HepG2 (cell line): ENCODE data around the gene MPZL3. TPM values are rescaled to one million over a fixed set of nuclear protein-coding genes. Genes with fewer than 3 reads are reported as not detected.
A peak's percentile ranks its signal among the peaks of the same experiment; 100 is the strongest.

ENCODE experiments used
- ATAC-seq: fragments of 200-7000 bp; cut with Tn5 transposase; 3 replicates; pipeline ENCODE4 v1.9.1; 2020; ENCODE audit warnings: mild to moderate bottlenecking, moderate library complexity
- BruUV-seq: library from RNA; stranded (reverse); fragments of 400-500 nt; replicated peaks from 2 replicates; lab custom pipeline; 2021; lab: Mats Ljungman, UMichigan
- CTCF ChIA-PET: fragments of 300-600 bp; formaldehyde crosslinking; extraction: SDS; loops from one replicate; lab custom pipeline; 2021; ENCODE audit warnings: low total read pairs, inconsistent platforms, low intra/inter-chr PET ratio; lab: Yijun Ruan, JAX
- POLR2A ChIA-PET: fragments of 350-600 bp; sonication (Branson Sonifier 250); formaldehyde crosslinking; loops from one replicate; lab custom pipeline; 2020; ENCODE audit warnings: antibody characterized with exemption, inconsistent platforms; lab: Yijun Ruan, JAX
- DNase-seq: peaks from one replicate; pipeline ENCODE4 v3.0.0-alpha.2; 2015; ENCODE audit warnings: low spot score
- FAIRE-seq: peaks from 3 replicates; lab custom pipeline; 2011; peaks lifted over from hg19 to GRCh38; lab: Jason Lieb, UNC
- H2AFZ ChIP-seq: one replicate; pipeline ENCODE4 v1.6.1; 2011; ENCODE audit warnings: low read length, inconsistent platforms
- H3K27ac ChIP-seq: fragments of 300-600 bp; 3 replicates; pipeline ENCODE4 v1.8.0; 2011; ENCODE audit warnings: mixed run types, mild to moderate bottlenecking, mixed read lengths, low read length, inconsistent platforms; ENCODE audit not compliant: insufficient read depth; ENCODE audit errors: extremely low read length
- H3K27me3 ChIP-seq, 2 experiments: fragments of 200-600 bp in 1 of 2; 2 replicates in 1 of 2; 3 replicates in 1 of 2; pipeline versions ENCODE4 v1.6.0 to v1.8.0; 2011; ENCODE audit warnings: low read length in 2 of 2, mild to moderate bottlenecking in 2 of 2, moderate library complexity in 2 of 2, inconsistent platforms in 1 of 2; ENCODE audit not compliant: insufficient read depth in 2 of 2, control insufficient read depth in 1 of 2
- H3K36me3 ChIP-seq, 2 experiments: fragments of 200-600 bp in 1 of 2; replicated peaks in 1 of 2; 2 replicates in 1 of 2; 3 replicates in 1 of 2; pipeline versions ENCODE4 v1.5.1 to v1.8.0; 2011; ENCODE audit warnings: low read length in 2 of 2, inconsistent platforms in 1 of 2; ENCODE audit not compliant: insufficient read depth in 2 of 2, control insufficient read depth in 1 of 2
- H3K4me1 ChIP-seq: 2 replicates; pipeline ENCODE4 v1.5.1; 2012; ENCODE audit warnings: low read length, inconsistent platforms; ENCODE audit not compliant: insufficient read depth
- H3K4me2 ChIP-seq: 2 replicates; pipeline ENCODE4 v1.6.0; 2011; ENCODE audit warnings: low read depth, low read length, inconsistent platforms
- H3K4me3 ChIP-seq, 3 experiments: fragments of 200-600 bp in 1 of 3; sonication (generic), shearing (Covaris generic) in 1 of 3; replicated peaks in 1 of 3; 2 replicates each; pipeline ENCODE4 v1.5.1; 2011 to 2016; ENCODE audit warnings: low read length in 3 of 3, inconsistent platforms in 2 of 3, low read depth in 2 of 3, mild to moderate bottlenecking in 2 of 3, control low read depth in 1 of 3, mixed read lengths in 1 of 3; ENCODE audit not compliant: insufficient read depth in 1 of 3
- H3K79me2 ChIP-seq: one replicate; pipeline ENCODE4 v1.6.1; 2011; ENCODE audit warnings: low read length, inconsistent platforms; ENCODE audit not compliant: insufficient read depth
- H3K9ac ChIP-seq: 2 replicates; pipeline ENCODE4 v1.6.0; 2011; ENCODE audit warnings: mild to moderate bottlenecking, low read depth, low read length, inconsistent platforms; ENCODE audit not compliant: insufficient read depth
- H3K9me3 ChIP-seq: 2 replicates; pipeline ENCODE4 v1.5.1; 2012; ENCODE audit warnings: mild to moderate bottlenecking, low read length
- H4K20me1 ChIP-seq: 2 replicates; pipeline ENCODE4 v1.6.0; 2011; ENCODE audit warnings: inconsistent platforms, mild to moderate bottlenecking, low read length, moderate library complexity; ENCODE audit not compliant: insufficient read depth
- ATF7-NPFF ChIP-seq: sonication (generic); formaldehyde crosslinking; IDR thresholded peaks from 2 replicates; pipeline ENCODE4 v1.8.1; 2023; ENCODE audit warnings: mild to moderate bottlenecking, low read depth, missing genetic modification reagents, moderate library complexity
- CHD2 ChIP-seq: IDR thresholded peaks from 2 replicates; pipeline ENCODE4 v1.6.1; 2011; ENCODE audit warnings: low read depth, low read length, improper control_type of control experiment
- EHMT2 ChIP-seq: fragments of 200-600 bp; sonication (generic); IDR thresholded peaks from 2 replicates; pipeline ENCODE4 v1.7.0; 2017; ENCODE audit warnings: antibody characterized with exemption, low read depth, low read length, borderline replicate concordance
- FOSL1 ChIP-seq: sonication (generic); formaldehyde crosslinking; IDR thresholded peaks from 2 replicates; pipeline ENCODE4 v1.9.0; 2021; ENCODE audit warnings: missing genetic modification reagents, borderline replicate concordance
- GATA4 ChIP-seq: sonication (generic); IDR thresholded peaks from 2 replicates; pipeline ENCODE4 v1.6.1; 2016; ENCODE audit warnings: antibody characterized with exemption, low read depth, borderline replicate concordance
- NFKB2 ChIP-seq: sonication (generic); formaldehyde crosslinking; IDR thresholded peaks from 2 replicates; pipeline ENCODE4 v1.4.0; 2020; ENCODE audit warnings: missing genetic modification reagents, borderline replicate concordance
- RFX5 ChIP-seq: IDR thresholded peaks from 2 replicates; pipeline ENCODE4 v1.6.1; 2011; ENCODE audit warnings: low read depth, low read length, improper control_type of control experiment
- ZBTB21 ChIP-seq: sonication (generic); formaldehyde crosslinking; IDR thresholded peaks from 2 replicates; pipeline ENCODE4 v1.4.0; 2020; ENCODE audit warnings: missing genetic modification reagents
- ZNF501 ChIP-seq: sonication (generic); formaldehyde crosslinking; IDR thresholded peaks from 2 replicates; pipeline ENCODE4 v1.5.1; 2020; ENCODE audit warnings: mild to moderate bottlenecking, moderate library complexity, missing genetic modification reagents
- ZNF510 ChIP-seq: sonication (generic); formaldehyde crosslinking; IDR thresholded peaks from 2 replicates; pipeline ENCODE4 v1.4.0; 2020; ENCODE audit warnings: low read depth, mild to moderate bottlenecking, missing genetic modification reagents
- WGBS: methylation state at CpG from one replicate; pipeline ENCODE4 v1.1.6; 2017; ENCODE audit warnings: low lambda C conversion rate; 5-methylcytosine and 5-hydroxymethylcytosine counted together
- in situ Hi-C: cut with HindIII; loops from 2 replicates; pipeline ENCODE4 v1.10.0; 2017; ENCODE audit warnings: low pct_unique_long_range_greater_than_20kb; ENCODE audit not compliant: extremely low pct_ligation_motif_present
- intact Hi-C: fragments of 100-400 bp; cut with micrococcal nuclease; formaldehyde crosslinking; loops from one replicate; pipeline ENCODE4 v1.10.0; 2022; ENCODE audit not compliant: unreplicated experiment
- polyA plus RNA-seq, 8 experiments: library from polyadenylated mRNA; depleted of rRNA in 3 of 8; stranded (reverse) in 7 of 8; unstranded in 1 of 8; fragments of >200 nt; fragmentation: Illumina TruSeq in 4 of 8; extraction: Trizol in 4 of 8; gene quantifications; 2 replicates each; pipeline versions ENCODE4 v1.2.1 to v1.2.3, GENCODE V29; 2011 to 2016; ENCODE audit warnings: low read depth in 4 of 8, missing spikeins in 1 of 8, mixed read lengths in 1 of 8; ENCODE audit not compliant: insufficient read depth in 1 of 8
- total RNA-seq, 5 experiments: library from RNA; depleted of rRNA; stranded (reverse); fragments of >200 nt; fragmentation: Illumina TruSeq; extraction: Trizol; gene quantifications; 2 replicates each; pipeline ENCODE4 v1.2.3, GENCODE V29; 2016; ENCODE audit warnings: low read depth in 1 of 5
- TF ChIP-seq, protein P1 (sequence below): sonication (generic); formaldehyde crosslinking; IDR thresholded peaks from 2 replicates; pipeline ENCODE4 v1.5.0; 2020; ENCODE audit warnings: mild to moderate bottlenecking, missing genetic modification reagents, borderline replicate concordance
- TF ChIP-seq, protein P2 (sequence below): sonication (generic); formaldehyde crosslinking; IDR thresholded peaks from 2 replicates; pipeline ENCODE4 v1.4.0; 2020; ENCODE audit warnings: missing genetic modification reagents
- TF ChIP-seq, protein P3 (sequence below): sonication (generic); formaldehyde crosslinking; IDR thresholded peaks from 2 replicates; pipeline ENCODE4 v1.5.0; 2020; ENCODE audit warnings: missing genetic modification reagents
- TF ChIP-seq, protein P4 (sequence below): sonication (generic); formaldehyde crosslinking; IDR thresholded peaks from 2 replicates; pipeline ENCODE4 v1.4.0; 2020; ENCODE audit warnings: missing genetic modification reagents

The MPZL3 gene
- total and polyA plus RNA-seq, 2 of the 13 experiments (the other 11 are each of a cell fraction or from before 2014, with no cell fraction given): 5.3 to 9.3 TPM

DNA sequence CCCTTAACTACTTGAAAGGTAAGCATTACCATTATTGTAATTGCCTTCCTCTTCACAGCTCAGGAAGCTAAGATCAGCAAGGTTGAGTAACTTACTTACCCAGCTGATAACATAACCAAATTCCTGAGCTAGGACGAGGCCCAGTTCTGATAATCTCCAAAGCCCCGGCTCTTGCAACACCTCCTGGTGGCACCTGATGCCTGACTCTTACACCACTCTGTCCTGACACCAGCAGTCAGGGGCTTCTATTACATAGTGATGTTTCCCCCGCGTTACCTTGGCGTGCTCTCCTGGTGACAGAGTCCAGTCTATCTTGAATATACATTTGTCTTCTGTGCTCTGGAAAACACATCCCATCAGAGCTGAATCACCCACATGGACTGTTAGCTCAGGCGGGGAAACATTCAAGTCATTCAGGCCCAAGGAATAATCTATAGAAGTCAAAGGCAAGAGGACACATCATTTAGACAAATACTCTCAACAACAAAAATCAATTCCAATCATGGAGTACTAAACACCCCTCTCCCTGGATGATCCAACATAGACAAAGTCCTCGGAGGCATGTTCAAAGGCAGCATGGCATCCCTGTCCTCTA lies 39.9 kb downstream of the MPZL3 start:
- CTCF ChIA-PET: no interaction called here
- intact Hi-C loops (loop anchor here (1.0 kb wide), 3 partner anchors 10 to 40 kb away; partner anchors contain the start of gene MPZL3), in situ Hi-C loops (no loop called here)
- FAIRE-seq (peak; percentile 89), DNase-seq (peak; percentile 99), ATAC-seq (peak; percentile 98)
- WGBS: 0% methylated on average over 7 of the region's 7 CpGs
- Histone ChIP-seq H3K9ac (peak overlapping the region; percentile 65), H3K4me1 (peaks cover 77% of the 10 kb centered on the region), H4K20me1 (no peaks in the 10 kb centered on the region), H2AFZ (no peak overlapping the region), H3K79me2 (no peaks in the 10 kb centered on the region), H3K4me2 (peak overlapping the region; percentile 59), H3K9me3 (no peaks in the 10 kb centered on the region), H3K36me3 (no peaks in the 10 kb centered on the region), H3K4me3 (peak overlapping the region in 1 of 3 experiments; percentile 37; a peak in 1 of 6 replicates), H3K27ac (peak overlapping the region; percentile 95), H3K27me3 (no peaks in the 10 kb centered on the region)
- POLR2A ChIA-PET: interaction anchor here (0.8 to 4.1 kb wide), 11 partner anchors 10 to 856 kb away, joined by 3 to 49 read pairs (median 5); partner anchors contain the start of genes MPZL2, MPZL3 and VPS11
- BruUV-seq: no TSS peak
- TF ChIP-seq, protein P1, sequence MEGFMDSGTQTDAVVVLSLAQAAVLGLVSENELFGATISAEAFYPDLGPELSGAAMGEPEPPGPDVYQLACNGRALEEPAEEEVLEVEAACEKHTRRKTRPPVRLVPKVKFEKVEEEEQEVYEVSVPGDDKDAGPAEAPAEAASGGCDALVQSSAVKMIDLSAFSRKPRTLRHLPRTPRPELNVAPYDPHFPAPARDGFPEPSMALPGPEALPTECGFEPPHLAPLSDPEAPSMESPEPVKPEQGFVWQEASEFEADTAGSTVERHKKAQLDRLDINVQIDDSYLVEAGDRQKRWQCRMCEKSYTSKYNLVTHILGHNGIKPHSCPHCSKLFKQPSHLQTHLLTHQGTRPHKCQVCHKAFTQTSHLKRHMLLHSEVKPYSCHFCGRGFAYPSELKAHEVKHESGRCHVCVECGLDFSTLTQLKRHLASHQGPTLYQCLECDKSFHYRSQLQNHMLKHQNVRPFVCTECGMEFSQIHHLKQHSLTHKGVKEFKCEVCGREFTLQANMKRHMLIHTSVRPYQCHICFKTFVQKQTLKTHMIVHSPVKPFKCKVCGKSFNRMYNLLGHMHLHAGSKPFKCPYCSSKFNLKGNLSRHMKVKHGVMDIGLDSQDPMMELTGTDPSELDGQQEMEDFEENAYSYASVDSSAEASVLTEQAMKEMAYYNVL: peak; percentile 77; the same call in 1 of the 2 replicates
- peak; percentile 97 for TF ChIP-seq GATA4
- TF ChIP-seq ZNF510 (CRISPR knock-in tag): 0 out of 2 replicates have a peak, but pooled peaks have one; percentile 70
- no peak for TF ChIP-seq RFX5
- 0 out of 2 replicates have a peak, but pooled peaks have one; percentile 49 for TF ChIP-seq ZNF501 (CRISPR knock-in tag)
- TF ChIP-seq, protein P2, sequence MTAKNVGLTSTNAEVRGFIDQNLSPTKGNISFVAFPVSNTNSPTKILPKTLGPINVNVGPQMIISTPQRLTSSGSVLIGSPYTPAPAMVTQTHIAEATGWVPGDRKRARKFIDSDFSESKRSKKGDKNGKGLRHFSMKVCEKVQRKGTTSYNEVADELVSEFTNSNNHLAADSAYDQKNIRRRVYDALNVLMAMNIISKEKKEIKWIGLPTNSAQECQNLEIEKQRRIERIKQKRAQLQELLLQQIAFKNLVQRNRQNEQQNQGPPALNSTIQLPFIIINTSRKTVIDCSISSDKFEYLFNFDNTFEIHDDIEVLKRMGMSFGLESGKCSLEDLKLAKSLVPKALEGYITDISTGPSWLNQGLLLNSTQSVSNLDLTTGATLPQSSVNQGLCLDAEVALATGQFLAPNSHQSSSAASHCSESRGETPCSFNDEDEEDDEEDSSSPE (CRISPR knock-in tag): peak; percentile 62
- TF ChIP-seq NFKB2 (CRISPR knock-in tag): no peak
- TF ChIP-seq ATF7-NPFF: no peak
- no peak; the same call in 1 of the 2 replicates for TF ChIP-seq EHMT2
- TF ChIP-seq FOSL1 (CRISPR knock-in tag): peak; percentile 74; the same call in 1 of the 2 replicates
- TF ChIP-seq, protein P3, sequence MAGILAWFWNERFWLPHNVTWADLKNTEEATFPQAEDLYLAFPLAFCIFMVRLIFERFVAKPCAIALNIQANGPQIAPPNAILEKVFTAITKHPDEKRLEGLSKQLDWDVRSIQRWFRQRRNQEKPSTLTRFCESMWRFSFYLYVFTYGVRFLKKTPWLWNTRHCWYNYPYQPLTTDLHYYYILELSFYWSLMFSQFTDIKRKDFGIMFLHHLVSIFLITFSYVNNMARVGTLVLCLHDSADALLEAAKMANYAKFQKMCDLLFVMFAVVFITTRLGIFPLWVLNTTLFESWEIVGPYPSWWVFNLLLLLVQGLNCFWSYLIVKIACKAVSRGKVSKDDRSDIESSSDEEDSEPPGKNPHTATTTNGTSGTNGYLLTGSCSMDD (CRISPR knock-in tag): no peak
- TF ChIP-seq, protein P4, sequence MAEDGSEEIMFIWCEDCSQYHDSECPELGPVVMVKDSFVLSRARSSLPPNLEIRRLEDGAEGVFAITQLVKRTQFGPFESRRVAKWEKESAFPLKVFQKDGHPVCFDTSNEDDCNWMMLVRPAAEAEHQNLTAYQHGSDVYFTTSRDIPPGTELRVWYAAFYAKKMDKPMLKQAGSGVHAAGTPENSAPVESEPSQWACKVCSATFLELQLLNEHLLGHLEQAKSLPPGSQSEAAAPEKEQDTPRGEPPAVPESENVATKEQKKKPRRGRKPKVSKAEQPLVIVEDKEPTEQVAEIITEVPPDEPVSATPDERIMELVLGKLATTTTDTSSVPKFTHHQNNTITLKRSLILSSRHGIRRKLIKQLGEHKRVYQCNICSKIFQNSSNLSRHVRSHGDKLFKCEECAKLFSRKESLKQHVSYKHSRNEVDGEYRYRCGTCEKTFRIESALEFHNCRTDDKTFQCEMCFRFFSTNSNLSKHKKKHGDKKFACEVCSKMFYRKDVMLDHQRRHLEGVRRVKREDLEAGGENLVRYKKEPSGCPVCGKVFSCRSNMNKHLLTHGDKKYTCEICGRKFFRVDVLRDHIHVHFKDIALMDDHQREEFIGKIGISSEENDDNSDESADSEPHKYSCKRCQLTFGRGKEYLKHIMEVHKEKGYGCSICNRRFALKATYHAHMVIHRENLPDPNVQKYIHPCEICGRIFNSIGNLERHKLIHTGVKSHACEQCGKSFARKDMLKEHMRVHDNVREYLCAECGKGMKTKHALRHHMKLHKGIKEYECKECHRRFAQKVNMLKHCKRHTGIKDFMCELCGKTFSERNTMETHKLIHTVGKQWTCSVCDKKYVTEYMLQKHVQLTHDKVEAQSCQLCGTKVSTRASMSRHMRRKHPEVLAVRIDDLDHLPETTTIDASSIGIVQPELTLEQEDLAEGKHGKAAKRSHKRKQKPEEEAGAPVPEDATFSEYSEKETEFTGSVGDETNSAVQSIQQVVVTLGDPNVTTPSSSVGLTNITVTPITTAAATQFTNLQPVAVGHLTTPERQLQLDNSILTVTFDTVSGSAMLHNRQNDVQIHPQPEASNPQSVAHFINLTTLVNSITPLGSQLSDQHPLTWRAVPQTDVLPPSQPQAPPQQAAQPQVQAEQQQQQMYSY (CRISPR knock-in tag): no peak
- TF ChIP-seq ZBTB21 (CRISPR knock-in tag): peak; percentile 79; the same call in 1 of the 2 replicates
- no peak for TF ChIP-seq CHD2
